SK-N-SH treated with all-trans-retinoic acid at 6 μM for 48 hours (cell line): Measurements from ENCODE around the gene SNX30.

ENCODE experiments used
- ATAC-seq: fragments of 200-7000 bp; cut with Tn5 transposase; 3 replicates; pipeline ENCODE4 v1.9.1; 2020; ENCODE audit warnings: mild to moderate bottlenecking, moderate library complexity
- ARNTL ChIP-seq: fragments of 450-650 bp; formaldehyde crosslinking; IDR thresholded peaks from 2 replicates; pipeline ENCODE4 v1.5.0; 2020; ENCODE audit warnings: low read depth, mild to moderate bottlenecking, moderate library complexity, borderline replicate concordance
- CSDC2 ChIP-seq: fragments of 250-450 bp; sonication (Bioruptor Pico); IDR thresholded peaks from 2 replicates; pipeline ENCODE4 v1.5.0; 2020; ENCODE audit warnings: mild to moderate bottlenecking, moderate library complexity
- ISL1 ChIP-seq: fragments of 250-450 bp; sonication (Bioruptor Pico); IDR thresholded peaks from 2 replicates; pipeline ENCODE4 v2.1.2; 2022; ENCODE audit warnings: mild to moderate bottlenecking, moderate library complexity
- PPARA ChIP-seq: fragments of 250-450 bp; sonication (Bioruptor Pico); IDR thresholded peaks from 2 replicates; pipeline ENCODE4 v1.5.0; 2020; ENCODE audit warnings: mild to moderate bottlenecking, borderline replicate concordance
- RARB ChIP-seq: fragments of 250-450 bp; sonication (Bioruptor Pico); IDR thresholded peaks from 2 replicates; pipeline ENCODE4 v1.8.0; 2021; ENCODE audit warnings: mild to moderate bottlenecking, moderate library complexity
- SNAI2 ChIP-seq: fragments of 250-450 bp; sonication (Bioruptor Pico); IDR thresholded peaks from 2 replicates; pipeline ENCODE4 v1.5.0; 2020; ENCODE audit warnings: mild to moderate bottlenecking, moderate library complexity
- TCF4 ChIP-seq: fragments of 250-450 bp; sonication (Bioruptor Pico); IDR thresholded peaks from 2 replicates; pipeline ENCODE4 v1.8.0; 2021; ENCODE audit warnings: mild to moderate bottlenecking, moderate library complexity, borderline replicate concordance
- TOX ChIP-seq: fragments of 250-450 bp; sonication (Bioruptor Pico); IDR thresholded peaks from 2 replicates; pipeline ENCODE4 v1.8.0; 2021; ENCODE audit warnings: mild to moderate bottlenecking, moderate library complexity, borderline replicate concordance
- ZFP3 ChIP-seq: fragments of 250-450 bp; sonication (Bioruptor Pico); IDR thresholded peaks from 2 replicates; pipeline ENCODE4 v1.5.0; 2020; ENCODE audit warnings: mild to moderate bottlenecking, moderate library complexity
- ZFP30 ChIP-seq: fragments of 450-650 bp; formaldehyde crosslinking; IDR thresholded peaks from 2 replicates; pipeline ENCODE4 v1.5.0; 2022; ENCODE audit warnings: mild to moderate bottlenecking, moderate library complexity
- ZNF565 ChIP-seq: fragments of 450-650 bp; formaldehyde crosslinking; conservative IDR thresholded peaks from 2 replicates; pipeline ENCODE4 v1.5.0; 2020; ENCODE audit warnings: low read depth, mild to moderate bottlenecking, moderate library complexity
- ZNF70 ChIP-seq: fragments of 450-650 bp; formaldehyde crosslinking; IDR thresholded peaks from 2 replicates; pipeline ENCODE4 v1.5.0; 2020; ENCODE audit warnings: mild to moderate bottlenecking, moderate library complexity
- ZNF8 ChIP-seq: fragments of 450-650 bp; formaldehyde crosslinking; IDR thresholded peaks from 2 replicates; pipeline ENCODE4 v1.5.0; 2020; ENCODE audit warnings: mild to moderate bottlenecking, moderate library complexity
- TF ChIP-seq, protein P1 (sequence below): fragments of 250-450 bp; sonication (Bioruptor Pico); IDR thresholded peaks from 2 replicates; pipeline ENCODE4 v1.5.1; 2020; ENCODE audit warnings: low read depth, mild to moderate bottlenecking, moderate library complexity
- TF ChIP-seq, protein P2 (sequence below): fragments of 250-450 bp; sonication (Bioruptor Pico); IDR thresholded peaks from 2 replicates; pipeline ENCODE4 v1.8.0; 2020; ENCODE audit warnings: mild to moderate bottlenecking, moderate library complexity, borderline replicate concordance
- TF ChIP-seq, protein P3 (sequence below): fragments of 250-450 bp; sonication (Bioruptor Pico); IDR thresholded peaks from 2 replicates; pipeline ENCODE4 v1.5.0; 2020; ENCODE audit warnings: mild to moderate bottlenecking, moderate library complexity
- TF ChIP-seq, protein P4 (sequence below): fragments of 250-450 bp; sonication (Bioruptor Pico); IDR thresholded peaks from 2 replicates; pipeline ENCODE4 v1.5.1; 2021; ENCODE audit warnings: mild to moderate bottlenecking, moderate library complexity
- TF ChIP-seq, protein P5 (sequence below): fragments of 250-450 bp; sonication (Bioruptor Pico); IDR thresholded peaks from 2 replicates; pipeline ENCODE4 v1.8.0; 2021; ENCODE audit warnings: low read depth, mild to moderate bottlenecking, moderate library complexity, borderline replicate concordance

The SNX30 gene

DNA sequence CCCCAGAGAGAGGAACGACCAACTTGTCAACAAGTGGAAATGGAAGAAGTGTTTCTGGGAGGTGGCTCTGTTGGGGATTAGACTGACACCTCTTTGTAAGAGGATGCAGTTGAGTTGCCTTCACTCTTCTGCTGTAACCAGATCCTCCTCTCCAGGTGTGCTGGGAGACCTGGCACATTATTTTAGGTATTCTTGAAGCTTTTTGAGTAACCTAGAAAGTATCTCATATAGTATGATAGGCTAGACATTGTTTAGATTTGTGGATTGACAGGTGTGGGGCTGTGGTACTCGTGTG lies 21.6 kb downstream of the SNX30 start:
- TF ChIP-seq, protein P1, sequence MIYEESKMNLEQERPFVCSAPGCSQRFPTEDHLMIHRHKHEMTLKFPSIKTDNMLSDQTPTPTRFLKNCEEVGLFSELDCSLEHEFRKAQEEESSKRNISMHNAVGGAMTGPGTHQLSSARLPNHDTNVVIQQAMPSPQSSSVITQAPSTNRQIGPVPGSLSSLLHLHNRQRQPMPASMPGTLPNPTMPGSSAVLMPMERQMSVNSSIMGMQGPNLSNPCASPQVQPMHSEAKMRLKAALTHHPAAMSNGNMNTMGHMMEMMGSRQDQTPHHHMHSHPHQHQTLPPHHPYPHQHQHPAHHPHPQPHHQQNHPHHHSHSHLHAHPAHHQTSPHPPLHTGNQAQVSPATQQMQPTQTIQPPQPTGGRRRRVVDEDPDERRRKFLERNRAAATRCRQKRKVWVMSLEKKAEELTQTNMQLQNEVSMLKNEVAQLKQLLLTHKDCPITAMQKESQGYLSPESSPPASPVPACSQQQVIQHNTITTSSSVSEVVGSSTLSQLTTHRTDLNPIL (CRISPR knock-in tag): no peak
- ATAC-seq: no peak

DNA sequence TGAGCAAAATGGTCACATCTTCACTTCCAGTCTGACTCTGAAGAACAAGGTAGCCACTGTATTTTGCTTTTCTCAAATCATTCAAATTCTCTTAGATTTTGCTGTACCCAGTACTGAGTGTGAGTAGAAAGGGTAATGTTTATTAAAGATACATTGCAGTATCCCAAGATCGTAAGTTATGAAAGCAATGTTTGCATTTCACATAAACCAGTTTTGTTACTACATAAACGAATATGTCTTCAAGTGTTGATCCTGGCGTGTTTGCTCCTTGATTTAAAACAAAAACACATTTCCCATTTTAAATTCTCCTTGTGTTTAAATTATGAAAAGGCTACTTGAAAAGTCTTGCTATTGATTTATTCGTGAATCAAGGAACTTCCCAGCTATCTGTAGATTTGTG lies 22.0 kb downstream of the SNX30 start:
- no peak for TF ChIP-seq ZNF70 (CRISPR knock-in tag)
- TF ChIP-seq, protein P2, sequence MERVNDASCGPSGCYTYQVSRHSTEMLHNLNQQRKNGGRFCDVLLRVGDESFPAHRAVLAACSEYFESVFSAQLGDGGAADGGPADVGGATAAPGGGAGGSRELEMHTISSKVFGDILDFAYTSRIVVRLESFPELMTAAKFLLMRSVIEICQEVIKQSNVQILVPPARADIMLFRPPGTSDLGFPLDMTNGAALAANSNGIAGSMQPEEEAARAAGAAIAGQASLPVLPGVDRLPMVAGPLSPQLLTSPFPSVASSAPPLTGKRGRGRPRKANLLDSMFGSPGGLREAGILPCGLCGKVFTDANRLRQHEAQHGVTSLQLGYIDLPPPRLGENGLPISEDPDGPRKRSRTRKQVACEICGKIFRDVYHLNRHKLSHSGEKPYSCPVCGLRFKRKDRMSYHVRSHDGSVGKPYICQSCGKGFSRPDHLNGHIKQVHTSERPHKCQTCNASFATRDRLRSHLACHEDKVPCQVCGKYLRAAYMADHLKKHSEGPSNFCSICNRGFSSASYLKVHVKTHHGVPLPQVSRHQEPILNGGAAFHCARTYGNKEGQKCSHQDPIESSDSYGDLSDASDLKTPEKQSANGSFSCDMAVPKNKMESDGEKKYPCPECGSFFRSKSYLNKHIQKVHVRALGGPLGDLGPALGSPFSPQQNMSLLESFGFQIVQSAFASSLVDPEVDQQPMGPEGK (CRISPR knock-in tag): no peak
- no peak for TF ChIP-seq SNAI2 (CRISPR knock-in tag)
- TF ChIP-seq, protein P1 (CRISPR knock-in tag): no peak
- TF ChIP-seq, protein P3, sequence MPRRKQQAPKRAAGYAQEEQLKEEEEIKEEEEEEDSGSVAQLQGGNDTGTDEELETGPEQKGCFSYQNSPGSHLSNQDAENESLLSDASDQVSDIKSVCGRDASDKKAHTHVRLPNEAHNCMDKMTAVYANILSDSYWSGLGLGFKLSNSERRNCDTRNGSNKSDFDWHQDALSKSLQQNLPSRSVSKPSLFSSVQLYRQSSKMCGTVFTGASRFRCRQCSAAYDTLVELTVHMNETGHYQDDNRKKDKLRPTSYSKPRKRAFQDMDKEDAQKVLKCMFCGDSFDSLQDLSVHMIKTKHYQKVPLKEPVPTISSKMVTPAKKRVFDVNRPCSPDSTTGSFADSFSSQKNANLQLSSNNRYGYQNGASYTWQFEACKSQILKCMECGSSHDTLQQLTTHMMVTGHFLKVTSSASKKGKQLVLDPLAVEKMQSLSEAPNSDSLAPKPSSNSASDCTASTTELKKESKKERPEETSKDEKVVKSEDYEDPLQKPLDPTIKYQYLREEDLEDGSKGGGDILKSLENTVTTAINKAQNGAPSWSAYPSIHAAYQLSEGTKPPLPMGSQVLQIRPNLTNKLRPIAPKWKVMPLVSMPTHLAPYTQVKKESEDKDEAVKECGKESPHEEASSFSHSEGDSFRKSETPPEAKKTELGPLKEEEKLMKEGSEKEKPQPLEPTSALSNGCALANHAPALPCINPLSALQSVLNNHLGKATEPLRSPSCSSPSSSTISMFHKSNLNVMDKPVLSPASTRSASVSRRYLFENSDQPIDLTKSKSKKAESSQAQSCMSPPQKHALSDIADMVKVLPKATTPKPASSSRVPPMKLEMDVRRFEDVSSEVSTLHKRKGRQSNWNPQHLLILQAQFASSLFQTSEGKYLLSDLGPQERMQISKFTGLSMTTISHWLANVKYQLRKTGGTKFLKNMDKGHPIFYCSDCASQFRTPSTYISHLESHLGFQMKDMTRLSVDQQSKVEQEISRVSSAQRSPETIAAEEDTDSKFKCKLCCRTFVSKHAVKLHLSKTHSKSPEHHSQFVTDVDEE (CRISPR knock-in tag): no peak
- no peak for TF ChIP-seq ZNF8 (CRISPR knock-in tag)
- TF ChIP-seq ISL1 (CRISPR knock-in tag): no peak
- TF ChIP-seq ZFP3: no peak
- no peak for TF ChIP-seq TOX
- no peak for TF ChIP-seq CSDC2 (CRISPR knock-in tag)
- TF ChIP-seq, protein P4, sequence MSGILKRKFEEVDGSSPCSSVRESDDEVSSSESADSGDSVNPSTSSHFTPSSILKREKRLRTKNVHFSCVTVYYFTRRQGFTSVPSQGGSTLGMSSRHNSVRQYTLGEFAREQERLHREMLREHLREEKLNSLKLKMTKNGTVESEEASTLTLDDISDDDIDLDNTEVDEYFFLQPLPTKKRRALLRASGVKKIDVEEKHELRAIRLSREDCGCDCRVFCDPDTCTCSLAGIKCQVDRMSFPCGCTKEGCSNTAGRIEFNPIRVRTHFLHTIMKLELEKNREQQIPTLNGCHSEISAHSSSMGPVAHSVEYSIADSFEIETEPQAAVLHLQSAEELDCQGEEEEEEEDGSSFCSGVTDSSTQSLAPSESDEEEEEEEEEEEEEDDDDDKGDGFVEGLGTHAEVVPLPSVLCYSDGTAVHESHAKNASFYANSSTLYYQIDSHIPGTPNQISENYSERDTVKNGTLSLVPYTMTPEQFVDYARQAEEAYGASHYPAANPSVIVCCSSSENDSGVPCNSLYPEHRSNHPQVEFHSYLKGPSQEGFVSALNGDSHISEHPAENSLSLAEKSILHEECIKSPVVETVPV (CRISPR knock-in tag): no peak
- TF ChIP-seq ZFP30: no peak
- TF ChIP-seq PPARA (CRISPR knock-in tag): no peak
- no peak for ATAC-seq

DNA sequence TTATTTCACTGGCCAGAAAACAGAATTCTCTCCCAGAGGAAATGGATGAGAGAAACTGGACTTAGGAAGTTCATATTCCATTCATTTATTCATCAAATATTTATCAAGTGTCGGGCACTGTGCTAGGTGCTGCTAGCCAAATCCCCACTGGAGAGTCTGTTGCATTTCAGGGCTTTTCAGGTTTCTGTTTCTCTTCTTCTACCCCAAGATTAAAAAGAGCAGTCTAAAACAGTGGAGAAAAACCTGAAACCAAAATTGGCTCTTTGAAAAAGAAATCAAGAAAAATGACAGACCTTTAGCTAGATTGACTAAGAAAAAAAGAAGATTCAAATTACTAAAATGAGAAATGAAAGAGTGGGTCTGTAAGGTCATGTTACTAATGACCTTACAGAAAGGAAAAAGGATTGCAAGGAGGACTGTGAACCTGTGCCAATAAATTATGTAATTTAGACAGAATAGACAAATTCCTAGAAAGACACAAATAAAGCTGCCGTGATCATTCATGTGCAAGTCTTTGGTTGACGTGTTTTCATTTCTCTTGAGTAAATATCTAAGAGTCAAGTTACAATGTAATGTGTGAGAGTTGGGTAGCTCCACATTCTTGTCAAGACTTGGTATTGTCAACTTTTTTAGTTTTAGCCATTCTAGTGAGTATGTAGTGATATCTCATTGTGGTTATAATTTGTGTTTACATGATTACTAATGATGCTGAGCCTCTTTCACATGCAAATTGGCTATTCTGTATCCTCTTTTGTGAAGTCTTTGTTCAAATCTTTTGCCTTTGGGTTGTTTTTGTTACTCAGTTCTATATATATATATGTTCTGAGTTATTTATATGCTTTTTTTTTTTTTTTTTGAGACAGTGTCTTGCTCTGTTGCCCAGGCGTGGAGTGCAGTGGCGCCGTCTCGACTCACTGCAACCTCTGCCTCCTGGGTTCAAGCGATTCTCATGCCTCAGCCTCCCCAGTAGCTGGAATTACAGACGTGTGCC lies 23.7 kb downstream of the SNX30 start:
- no peak for TF ChIP-seq RARB (CRISPR knock-in tag)
- TF ChIP-seq ZFP30: no peak
- no peak for TF ChIP-seq ARNTL (CRISPR knock-in tag)
- no peak for TF ChIP-seq ZNF70 (CRISPR knock-in tag)
- TF ChIP-seq, protein P5, sequence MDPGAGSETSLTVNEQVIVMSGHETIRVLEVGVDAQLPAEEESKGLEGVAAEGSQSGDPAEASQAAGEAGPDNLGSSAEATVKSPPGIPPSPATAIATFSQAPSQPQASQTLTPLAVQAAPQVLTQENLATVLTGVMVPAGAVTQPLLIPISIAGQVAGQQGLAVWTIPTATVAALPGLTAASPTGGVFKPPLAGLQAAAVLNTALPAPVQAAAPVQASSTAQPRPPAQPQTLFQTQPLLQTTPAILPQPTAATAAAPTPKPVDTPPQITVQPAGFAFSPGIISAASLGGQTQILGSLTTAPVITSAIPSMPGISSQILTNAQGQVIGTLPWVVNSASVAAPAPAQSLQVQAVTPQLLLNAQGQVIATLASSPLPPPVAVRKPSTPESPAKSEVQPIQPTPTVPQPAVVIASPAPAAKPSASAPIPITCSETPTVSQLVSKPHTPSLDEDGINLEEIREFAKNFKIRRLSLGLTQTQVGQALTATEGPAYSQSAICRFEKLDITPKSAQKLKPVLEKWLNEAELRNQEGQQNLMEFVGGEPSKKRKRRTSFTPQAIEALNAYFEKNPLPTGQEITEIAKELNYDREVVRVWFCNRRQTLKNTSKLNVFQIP (CRISPR knock-in tag): no peak
- no peak for TF ChIP-seq TCF4 (CRISPR knock-in tag)
- no peak for TF ChIP-seq ISL1 (CRISPR knock-in tag)
- TF ChIP-seq, protein P4 (CRISPR knock-in tag): no peak
- TF ChIP-seq, protein P1 (CRISPR knock-in tag): no peak
- TF ChIP-seq TOX: no peak
- no peak for TF ChIP-seq SNAI2 (CRISPR knock-in tag)
- TF ChIP-seq ZNF8 (CRISPR knock-in tag): no peak
- TF ChIP-seq ZNF565 (CRISPR knock-in tag): no peak
- TF ChIP-seq, all 23 proteins: peak for 0
- ATAC-seq: no peak
